ENCODE data around the gene SYT1. TPM values are rescaled to one million over a fixed set of nuclear protein-coding genes. Genes with fewer than 3 reads are reported as not detected.

The SYT1 gene
- total RNA-seq, 1 donor from 2014 or later: 0.79 TPM

GRCh38 chr12:78898416-78898815, 33.8 kb downstream of the SYT1 start:
- no peak for FAIRE-seq
- TF ChIP-seq CTCF (IDR thresholded peaks at IDR 0.05; ENCODE audit: insufficient read depth, low read length, severe bottlenecking): no peak
- Histone ChIP-seq H3K36me3 (ENCODE audit: control insufficient read depth, insufficient read depth, low read length) (no peaks in the 10 kb centered on the region), H3K27me3 (ENCODE audit: control insufficient read depth, insufficient read depth, low read length) (no peaks in the 10 kb centered on the region), H3K4me3 (ENCODE audit: low read depth, low read length) (no peak overlapping the region)
- DNase-seq (ENCODE audit: low read depth): no peak

GRCh38 chr12:78914859-78915331, 50.3 kb downstream of the SYT1 start:
- no peaks in the 10 kb centered on the region for H3K36me3 ChIP-seq (ENCODE audit: control insufficient read depth, insufficient read depth, low read length)
- TF ChIP-seq CTCF (IDR thresholded peaks at IDR 0.05; ENCODE audit: insufficient read depth, low read length, severe bottlenecking): no peak
- no peaks in the 10 kb centered on the region for H3K27me3 ChIP-seq (ENCODE audit: control insufficient read depth, insufficient read depth, low read length)
- no peak overlapping the region for H3K4me3 ChIP-seq (ENCODE audit: low read depth, low read length)
- FAIRE-seq (no peak), DNase-seq (ENCODE audit: low read depth) (peak; percentile 69)

- FAIRE-seq: no peak
- H3K4me3 ChIP-seq (ENCODE audit: low read depth, low read length): no peak overlapping the region
- no peaks in the 10 kb centered on the region for H3K36me3 ChIP-seq (ENCODE audit: control insufficient read depth, insufficient read depth, low read length)
- no peaks in the 10 kb centered on the region for H3K27me3 ChIP-seq (ENCODE audit: control insufficient read depth, insufficient read depth, low read length)
- no peak for TF ChIP-seq CTCF (IDR thresholded peaks at IDR 0.05; ENCODE audit: insufficient read depth, low read length, severe bottlenecking)
- peak; percentile 59 for DNase-seq (ENCODE audit: low read depth)
Measured at GRCh38 chr12:78916845-78917480, 52.4 kb downstream of the SYT1 start.

- H3K27me3 ChIP-seq (ENCODE audit: control insufficient read depth, insufficient read depth, low read length): no peaks in the 10 kb centered on the region
Measured at GRCh38 chr12:78917513-78917912, 52.9 kb downstream of the SYT1 start.

GRCh38 chr12:78918268-78918667, 53.7 kb downstream of the SYT1 start:
- DNase-seq (ENCODE audit: low read depth) (no peak), FAIRE-seq (no peak)
- H3K4me3 ChIP-seq (ENCODE audit: low read depth, low read length): no peak overlapping the region
- no peaks in the 10 kb centered on the region for H3K36me3 ChIP-seq (ENCODE audit: control insufficient read depth, insufficient read depth, low read length)
- TF ChIP-seq CTCF (IDR thresholded peaks at IDR 0.05; ENCODE audit: insufficient read depth, low read length, severe bottlenecking): no peak
- H3K27me3 ChIP-seq (ENCODE audit: control insufficient read depth, insufficient read depth, low read length): no peaks in the 10 kb centered on the region

More at GRCh38 chr12:78917513-78917912, 52.9 kb downstream of the SYT1 start:
- DNase-seq (ENCODE audit: low read depth) (no peak), FAIRE-seq (no peak)
- Histone ChIP-seq H3K4me3 (ENCODE audit: low read depth, low read length) (no peak overlapping the region), H3K36me3 (ENCODE audit: control insufficient read depth, insufficient read depth, low read length) (no peaks in the 10 kb centered on the region)
- TF ChIP-seq CTCF (IDR thresholded peaks at IDR 0.05; ENCODE audit: insufficient read depth, low read length, severe bottlenecking): no peak

All from bronchial epithelial cell (primary cell).